SK-N-SH treated with all-trans-retinoic acid at 6 μM for 48 hours (cell line): ENCODE results near the gene HSF2BP.

Experiments
- OSR1 ChIP-seq: fragments of 250-450 bp; sonication (Bioruptor Pico); IDR thresholded peaks from 2 replicates; pipeline ENCODE4 v1.8.0; 2022; ENCODE audit warnings: moderate library complexity, mild to moderate bottlenecking, inconsistent platforms
- TCF4 ChIP-seq: fragments of 250-450 bp; sonication (Bioruptor Pico); IDR thresholded peaks from 2 replicates; pipeline ENCODE4 v1.8.0; 2021; ENCODE audit warnings: mild to moderate bottlenecking, moderate library complexity, borderline replicate concordance
- ZNF8 ChIP-seq: fragments of 450-650 bp; formaldehyde crosslinking; IDR thresholded peaks from 2 replicates; pipeline ENCODE4 v1.5.0; 2020; ENCODE audit warnings: mild to moderate bottlenecking, moderate library complexity
- TF ChIP-seq, protein P1 (sequence below): fragments of 250-450 bp; sonication (Bioruptor Pico); IDR thresholded peaks from 2 replicates; pipeline ENCODE4 v1.8.0; 2021; ENCODE audit warnings: low read depth, mild to moderate bottlenecking, moderate library complexity, borderline replicate concordance
- TF ChIP-seq, protein P2 (sequence below): fragments of 250-450 bp; sonication (Bioruptor Pico); IDR thresholded peaks from 2 replicates; pipeline ENCODE4 v1.8.0; 2020; ENCODE audit warnings: mild to moderate bottlenecking, moderate library complexity, borderline replicate concordance

DNA sequence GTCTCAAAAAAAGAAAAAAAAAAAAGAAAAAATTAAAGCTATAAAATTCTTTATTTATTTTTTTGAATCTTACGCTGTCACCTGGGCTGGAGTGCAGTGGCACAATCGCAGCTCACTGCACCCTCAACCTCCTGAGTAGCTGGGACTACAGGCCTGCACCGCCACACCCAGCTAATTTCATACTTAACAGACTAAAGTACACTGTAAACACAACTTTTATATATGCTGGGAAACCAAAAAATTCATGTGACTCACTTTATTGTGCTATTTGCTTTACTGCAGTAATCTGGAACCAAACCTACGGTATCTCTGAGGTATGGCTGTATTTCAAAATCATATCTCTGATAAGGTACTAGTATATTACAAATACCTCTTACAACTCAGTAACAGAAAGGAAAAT lies 40.3 kb downstream of the HSF2BP start:
- TF ChIP-seq, protein P1, sequence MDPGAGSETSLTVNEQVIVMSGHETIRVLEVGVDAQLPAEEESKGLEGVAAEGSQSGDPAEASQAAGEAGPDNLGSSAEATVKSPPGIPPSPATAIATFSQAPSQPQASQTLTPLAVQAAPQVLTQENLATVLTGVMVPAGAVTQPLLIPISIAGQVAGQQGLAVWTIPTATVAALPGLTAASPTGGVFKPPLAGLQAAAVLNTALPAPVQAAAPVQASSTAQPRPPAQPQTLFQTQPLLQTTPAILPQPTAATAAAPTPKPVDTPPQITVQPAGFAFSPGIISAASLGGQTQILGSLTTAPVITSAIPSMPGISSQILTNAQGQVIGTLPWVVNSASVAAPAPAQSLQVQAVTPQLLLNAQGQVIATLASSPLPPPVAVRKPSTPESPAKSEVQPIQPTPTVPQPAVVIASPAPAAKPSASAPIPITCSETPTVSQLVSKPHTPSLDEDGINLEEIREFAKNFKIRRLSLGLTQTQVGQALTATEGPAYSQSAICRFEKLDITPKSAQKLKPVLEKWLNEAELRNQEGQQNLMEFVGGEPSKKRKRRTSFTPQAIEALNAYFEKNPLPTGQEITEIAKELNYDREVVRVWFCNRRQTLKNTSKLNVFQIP (CRISPR knock-in tag): no peak
- TF ChIP-seq TCF4 (CRISPR knock-in tag) (no peak), OSR1 (CRISPR knock-in tag) (no peak), ZNF8 (no peak)
- TF ChIP-seq, protein P2, sequence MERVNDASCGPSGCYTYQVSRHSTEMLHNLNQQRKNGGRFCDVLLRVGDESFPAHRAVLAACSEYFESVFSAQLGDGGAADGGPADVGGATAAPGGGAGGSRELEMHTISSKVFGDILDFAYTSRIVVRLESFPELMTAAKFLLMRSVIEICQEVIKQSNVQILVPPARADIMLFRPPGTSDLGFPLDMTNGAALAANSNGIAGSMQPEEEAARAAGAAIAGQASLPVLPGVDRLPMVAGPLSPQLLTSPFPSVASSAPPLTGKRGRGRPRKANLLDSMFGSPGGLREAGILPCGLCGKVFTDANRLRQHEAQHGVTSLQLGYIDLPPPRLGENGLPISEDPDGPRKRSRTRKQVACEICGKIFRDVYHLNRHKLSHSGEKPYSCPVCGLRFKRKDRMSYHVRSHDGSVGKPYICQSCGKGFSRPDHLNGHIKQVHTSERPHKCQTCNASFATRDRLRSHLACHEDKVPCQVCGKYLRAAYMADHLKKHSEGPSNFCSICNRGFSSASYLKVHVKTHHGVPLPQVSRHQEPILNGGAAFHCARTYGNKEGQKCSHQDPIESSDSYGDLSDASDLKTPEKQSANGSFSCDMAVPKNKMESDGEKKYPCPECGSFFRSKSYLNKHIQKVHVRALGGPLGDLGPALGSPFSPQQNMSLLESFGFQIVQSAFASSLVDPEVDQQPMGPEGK (CRISPR knock-in tag): no peak
